Posterior vena cava (tissue), 2 donors: ENCODE data around the gene CLMN. TPM values are rescaled to one million over a fixed set of nuclear protein-coding genes. Genes with fewer than 3 reads are reported as not detected.
"Not testable (repeated sequence)": the region's sequence is repeated elsewhere in the genome, so short reads cannot be mapped to it uniquely, and the experiment has no call there.

Experiments used
- DNase-seq: peaks from one replicate; pipeline ENCODE4 v3.0.0-alpha.2; 2020; ENCODE audit warnings: low spot score
- intact Hi-C, 2 donors: fragments of 100-400 bp; cut with DNase I; formaldehyde crosslinking; loops; one replicate each; pipeline versions ENCODE4 v1.14.1 to v1.14.2; 2022 to 2023
- total RNA-seq, 2 donors: library from RNA; stranded (reverse); fragmentation: NEBNext Ultra II Directional; extraction: Animal tissue kit (Norgen Biotek cat#: 25700); gene quantifications; one replicate each; pipeline ENCODE4 v1.2.1, GENCODE V29; 2021
- donor health status: DM: yes; HTN: yes; CAD: no.
- donor health status: DM: yes; HTN: yes; CAD: no.

The CLMN gene
- total RNA-seq, 2 donors from 2014 or later, result 9.4 to 11.1 TPM

DNA sequence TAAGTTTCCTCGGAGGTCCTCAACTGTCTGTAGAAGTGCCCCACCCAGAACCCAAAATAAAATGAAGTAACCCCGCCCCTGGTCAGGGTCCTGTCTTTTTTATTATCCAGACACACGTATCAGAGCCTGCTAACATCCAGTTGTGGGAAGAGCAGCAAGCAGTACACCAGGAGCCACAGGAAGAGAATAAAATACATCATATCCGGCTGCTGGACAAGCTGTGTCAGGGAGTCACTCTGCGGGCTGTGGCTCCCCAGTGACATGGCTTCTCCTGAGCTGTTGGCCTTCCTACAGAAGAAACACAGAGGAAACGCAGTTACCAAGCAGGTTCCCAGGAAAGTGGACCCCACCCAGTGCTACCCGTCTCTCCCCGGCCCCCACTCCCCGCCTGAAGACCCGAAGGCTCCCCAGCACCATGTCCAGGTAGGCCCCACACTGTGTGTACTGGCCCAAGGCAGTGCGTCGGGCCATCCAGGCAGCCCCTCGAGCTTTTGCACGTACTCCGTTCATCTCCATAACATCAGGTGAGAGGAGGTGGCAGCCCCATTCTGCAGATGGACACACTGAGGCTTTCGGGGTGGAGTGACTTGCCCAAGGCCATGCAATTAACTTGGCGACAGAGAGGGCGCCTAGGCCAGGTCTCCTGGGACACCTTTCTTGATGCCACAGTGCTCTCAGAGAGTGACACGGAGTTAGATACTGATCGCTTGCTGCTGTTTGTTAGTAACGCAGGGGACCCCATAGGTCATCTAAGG lies 128.1 kb downstream of the CLMN start:
- intact Hi-C loops, result no loop called here
- DNase-seq, result no peak

GRCh38 chr14:95190857-95191256 lies 128.9 kb downstream of the CLMN start:
- intact Hi-C loops, result no loop called here
- no peak for DNase-seq

- no peak for DNase-seq
- intact Hi-C loops, result no loop called here
Observed at GRCh38 chr14:95190346-95190840, 129.3 kb downstream of the CLMN start.

DNA sequence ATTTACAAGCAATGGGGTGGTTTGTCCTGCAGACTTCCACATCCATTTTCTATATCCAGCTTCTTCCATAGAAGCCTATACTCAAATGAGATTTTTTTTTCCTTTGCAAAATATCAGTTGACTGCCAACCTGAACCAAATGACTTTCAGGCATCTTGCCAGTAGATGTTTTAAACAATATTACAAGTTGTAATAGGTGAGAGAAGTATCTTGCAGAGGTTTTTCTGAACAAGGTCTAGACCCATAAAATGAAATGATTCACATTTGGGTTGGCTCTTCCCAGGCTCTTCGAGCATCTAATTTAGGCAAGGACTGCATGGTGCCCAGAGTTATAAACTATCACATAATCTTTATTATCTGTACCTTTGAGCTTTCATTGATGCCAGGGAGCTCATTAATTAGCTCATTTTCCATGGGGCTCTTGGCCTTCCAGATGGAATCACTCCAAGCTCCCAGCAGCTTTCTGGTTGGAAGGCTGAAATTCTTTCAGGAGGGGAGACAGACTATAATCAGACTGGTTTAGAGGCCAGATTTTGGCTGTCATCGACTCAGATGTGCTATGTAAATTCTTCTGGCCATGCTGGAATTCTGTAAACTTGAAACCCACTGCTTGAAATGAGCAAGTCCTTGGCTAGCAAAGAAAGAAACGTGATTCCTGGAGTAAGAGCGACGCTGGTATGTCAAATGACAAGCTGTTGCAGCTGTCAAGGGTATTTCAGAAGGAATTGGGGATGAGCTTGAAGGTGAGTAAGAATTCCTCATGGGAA lies 130.2 kb downstream of the CLMN start:
- intact Hi-C loops, result no loop called here
- no peak for DNase-seq

- intact Hi-C loops, result no loop called here
- DNase-seq, result no peak
Observed at GRCh38 chr14:95188380-95188779, 131.3 kb downstream of the CLMN start.

DNA sequence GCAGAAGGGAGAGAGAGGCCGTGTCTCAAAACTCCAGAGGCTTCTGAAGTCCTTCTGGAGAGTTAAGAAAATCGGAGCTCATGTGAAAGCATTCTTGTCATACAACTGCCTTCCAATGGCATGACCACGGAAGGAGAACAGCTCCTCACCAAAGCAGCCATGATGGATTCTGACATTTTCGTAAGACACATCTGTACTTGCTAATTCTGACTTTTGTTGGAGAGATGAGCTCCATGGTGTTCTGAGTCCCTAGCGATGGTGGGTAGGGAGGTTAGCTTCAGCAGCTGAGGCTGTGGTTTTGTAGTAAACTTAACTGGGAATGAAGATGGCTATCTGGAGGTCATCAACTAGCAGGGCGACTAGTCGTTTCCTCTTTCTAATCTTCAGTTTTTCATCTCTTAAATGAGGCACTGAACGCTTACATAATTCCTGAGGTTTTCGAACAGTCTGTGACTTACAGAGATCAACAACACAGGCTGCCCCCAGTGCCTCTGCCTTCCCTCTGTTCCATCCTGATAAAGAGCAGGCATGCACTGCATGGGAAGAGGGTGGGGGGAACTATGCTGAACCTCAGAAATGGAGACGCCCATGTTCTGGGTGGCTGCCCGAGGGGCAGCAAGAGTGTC lies 133.8 kb downstream of the CLMN start:
- intact Hi-C loops, result no loop called here
- no peak for DNase-seq

DNA sequence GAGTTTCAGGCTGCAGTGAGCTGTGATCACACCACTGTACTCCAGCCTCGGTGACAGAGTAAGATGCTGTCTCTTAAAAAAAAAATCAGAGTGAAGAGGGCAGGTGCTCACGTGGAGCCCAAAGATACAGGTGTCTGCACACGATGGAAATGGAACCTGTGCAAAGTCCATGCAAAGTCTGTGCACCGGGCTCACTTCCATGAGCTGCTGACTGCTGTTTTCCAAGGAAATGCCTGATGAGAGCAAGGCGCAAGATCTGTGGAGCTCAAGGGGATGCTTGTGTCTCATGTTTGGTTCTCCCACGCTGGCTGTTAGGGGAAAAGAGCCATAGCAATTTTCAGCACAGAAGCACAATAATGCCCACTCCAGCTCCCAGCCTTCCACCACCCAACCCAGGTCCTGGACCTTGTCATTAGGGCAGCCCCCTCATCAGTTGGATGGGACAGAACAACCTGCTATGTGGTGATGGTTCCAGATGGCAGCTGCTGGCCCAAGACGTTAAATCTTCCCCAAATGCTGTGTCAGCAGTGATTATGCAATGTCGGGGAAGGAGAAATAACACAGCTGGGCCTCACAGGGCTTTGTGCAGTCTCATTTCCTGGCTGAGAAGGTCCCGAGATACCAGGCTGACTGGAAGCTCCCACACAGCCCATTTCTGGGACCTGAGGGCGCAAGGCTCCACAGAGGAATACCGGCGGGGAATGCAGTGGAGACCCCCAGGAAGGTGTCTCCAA lies 134.5 kb downstream of the CLMN start:
- no peak for DNase-seq
- intact Hi-C loops, result no loop called here

DNA sequence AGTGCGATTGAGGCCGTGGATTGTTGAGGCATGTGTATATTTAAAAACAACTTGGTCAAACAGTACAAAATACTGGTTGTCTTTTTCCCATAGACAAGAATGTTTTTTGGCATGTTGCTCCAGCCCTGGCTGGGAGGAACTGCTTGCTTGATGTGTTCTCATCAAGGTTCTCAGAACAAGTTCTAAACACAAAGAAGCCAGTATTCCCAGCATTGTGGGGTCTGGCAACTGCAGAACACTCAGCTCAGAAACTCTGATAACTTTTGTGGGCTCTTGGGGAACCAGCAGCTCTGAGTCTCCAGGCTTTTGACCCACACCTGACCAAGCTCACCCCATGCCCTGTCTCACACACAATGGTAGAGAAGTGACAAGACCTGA lies 135.3 kb downstream of the CLMN start:
- intact Hi-C loops, result no loop called here
- DNase-seq, result no peak

GRCh38 chr14:95183532-95184412 lies 135.9 kb downstream of the CLMN start:
- DNase-seq, result no peak
- intact Hi-C loops, result no loop called here

GRCh38 chr14:95183082-95183481 lies 136.6 kb downstream of the CLMN start:
- DNase-seq, result no peak
- intact Hi-C loops, result no loop called here

DNA sequence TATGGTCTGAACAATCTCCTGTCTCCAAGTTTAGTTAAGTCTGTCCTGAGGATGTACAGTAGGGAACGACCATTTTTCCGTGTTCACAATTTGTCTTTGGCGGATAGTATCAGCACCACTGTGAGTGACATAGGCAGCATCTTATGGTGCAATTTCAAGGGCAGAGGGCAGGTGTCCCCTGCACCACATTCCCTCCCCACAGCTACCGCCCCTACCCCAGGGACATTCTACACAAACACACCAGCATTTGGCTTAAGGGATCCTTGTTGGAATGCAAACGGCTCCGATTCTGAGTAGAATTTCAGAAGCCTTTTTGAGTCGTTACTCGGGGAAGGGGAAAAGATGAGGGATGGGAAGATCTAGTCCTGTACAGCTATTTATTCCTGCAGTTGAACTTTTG lies 137.3 kb downstream of the CLMN start:
- intact Hi-C loops, result no loop called here
- no peak for DNase-seq

GRCh38 chr14:95180966-95181741 lies 138.6 kb downstream of the CLMN start:
- intact Hi-C loops, result no loop called here

GRCh38 chr14:95175670-95176069 lies 144.0 kb downstream of the CLMN start:
- intact Hi-C loops, result loop anchor here in 1 of 2 donors (10.0 kb wide), 1 partner anchor 1731 kb away; no protein-coding TSS in a partner anchor
- not testable (repeated sequence) for DNase-seq

More at GRCh38 chr14:95180966-95181741, 138.6 kb downstream of the CLMN start:
- no peak for DNase-seq

DNA sequence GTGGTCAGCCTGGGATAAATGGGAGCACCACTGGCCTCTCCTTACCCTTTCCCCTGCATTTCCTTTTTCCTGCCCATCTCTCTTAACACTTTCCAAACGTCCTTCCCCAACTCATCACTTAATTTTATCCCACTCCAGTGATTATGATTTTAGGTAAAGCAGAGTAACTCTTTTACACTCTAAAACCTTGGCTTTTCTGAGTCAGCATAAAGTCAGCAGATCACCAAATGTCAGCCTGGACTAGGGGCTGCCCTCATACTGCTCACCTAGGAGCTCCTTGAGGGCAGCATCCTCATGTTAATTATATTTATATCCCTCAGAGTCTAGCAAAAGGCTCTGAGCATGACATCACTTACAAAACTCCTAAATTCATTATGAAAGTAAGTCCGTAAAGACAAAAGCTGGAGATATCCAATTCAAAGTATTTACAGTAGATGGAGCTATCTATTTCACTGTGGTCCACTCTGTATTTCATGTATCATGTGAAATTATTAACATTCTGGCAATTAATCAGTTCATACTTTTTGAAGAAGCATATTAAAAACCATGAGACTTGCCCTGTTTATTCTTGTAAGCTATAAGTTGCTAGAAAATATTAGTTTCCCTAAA lies 145.4 kb downstream of the CLMN start:
- intact Hi-C loops, result loop anchor here in 1 of 2 donors (10.0 kb wide), 1 partner anchor 1729 kb away; no protein-coding TSS in a partner anchor
- no peak for DNase-seq

DNA sequence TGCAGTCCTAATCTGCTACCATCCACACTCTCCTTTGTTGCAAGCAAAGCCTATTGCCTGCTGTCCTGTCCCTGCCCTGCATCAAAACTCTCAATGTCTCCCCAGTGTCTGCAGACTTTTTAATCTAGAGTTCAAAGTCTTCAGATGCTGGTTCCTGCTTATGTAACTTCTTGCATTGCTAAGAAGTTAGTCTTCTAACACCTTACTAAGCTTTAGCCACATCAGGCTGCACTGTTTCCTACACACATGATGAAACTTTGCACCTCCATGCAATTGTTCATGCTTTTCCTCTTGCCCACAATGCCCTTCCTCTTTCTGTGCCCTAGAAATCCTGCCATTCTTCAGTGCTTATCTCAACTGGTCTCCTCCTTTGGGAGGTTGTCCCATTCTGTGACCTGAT lies 146.2 kb downstream of the CLMN start:
- intact Hi-C loops, result loop anchor here in 1 of 2 donors (10.0 kb wide), 1 partner anchor 1729 kb away; no protein-coding TSS in a partner anchor

DNA sequence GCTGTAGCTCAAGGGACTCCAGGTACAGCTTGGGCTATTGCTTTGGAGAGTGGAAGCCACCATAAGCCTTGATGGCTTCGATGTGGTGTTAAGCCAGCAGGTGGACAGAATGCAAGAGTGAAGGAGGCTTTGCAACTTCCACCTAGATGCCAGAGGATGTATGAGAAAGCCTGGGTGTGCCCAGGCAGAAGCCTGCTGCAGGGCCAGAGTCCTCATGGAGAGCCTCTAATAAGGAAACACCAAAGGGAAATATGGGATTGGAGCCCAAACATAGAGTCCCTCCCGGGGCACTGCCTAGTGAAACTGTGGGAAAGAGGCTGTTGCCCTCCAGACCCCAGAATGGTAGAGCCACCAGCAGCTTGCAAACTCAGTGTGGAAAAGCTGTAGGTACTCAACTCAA lies 152.5 kb downstream of the CLMN start:
- DNase-seq, result no peak
- intact Hi-C loops, result no loop called here

More for the DNA sequence above, 146.2 kb downstream of the CLMN start:
- no peak for DNase-seq

DNA sequence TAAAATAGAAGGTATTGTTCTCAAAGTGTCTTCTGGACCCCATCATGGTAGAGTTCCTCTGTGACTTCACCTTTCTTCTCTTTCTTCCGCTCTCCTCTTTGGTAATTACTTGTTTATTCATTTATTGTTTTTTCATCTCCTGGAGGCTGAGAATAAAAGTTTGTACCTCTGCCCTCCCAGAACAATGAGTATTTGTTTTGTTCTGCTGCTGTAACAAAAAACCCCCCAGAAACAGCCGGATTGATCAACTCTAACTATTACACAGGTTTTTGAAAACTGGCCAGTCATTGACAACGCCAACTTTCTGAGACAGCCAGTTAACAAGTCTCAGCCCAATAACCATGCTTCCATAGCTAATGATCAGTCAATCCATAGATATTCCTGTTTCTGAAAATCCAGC lies 154.2 kb downstream of the CLMN start:
- intact Hi-C loops, result no loop called here

More for the DNA sequence above, 154.2 kb downstream of the CLMN start:
- DNase-seq, result no peak
